Endodermal cell (in vitro differentiated cells): Measurements from ENCODE around the gene FAM241B. TPM values are rescaled to one million over a fixed set of nuclear protein-coding genes. Genes with fewer than 3 reads are reported as not detected.

Experiments used
- DNase-seq: peaks from one replicate; pipeline ENCODE4 v3.0.0-alpha.2; 2017
- H3K27ac ChIP-seq: 2 replicates; pipeline ENCODE4 v1.5.1; 2013; ENCODE audit warnings: mild to moderate bottlenecking, low read depth, low read length, moderate library complexity
- H3K27me3 ChIP-seq: 2 replicates; pipeline ENCODE4 v1.6.1; 2013; ENCODE audit warnings: mild to moderate bottlenecking, low read length, moderate library complexity; ENCODE audit not compliant: insufficient read depth, control insufficient read depth, poor library complexity, severe bottlenecking
- H3K36me3 ChIP-seq: 2 replicates; pipeline ENCODE4 v1.7.0; 2013; ENCODE audit warnings: mild to moderate bottlenecking, low read length, moderate library complexity; ENCODE audit not compliant: control insufficient read depth, insufficient read depth
- H3K4me1 ChIP-seq: one replicate; pipeline ENCODE4 v1.7.0; 2013; ENCODE audit warnings: low read length; ENCODE audit not compliant: control insufficient read depth, insufficient read depth
- H3K4me3 ChIP-seq: 2 replicates; pipeline ENCODE4 v1.5.1; 2013; ENCODE audit warnings: mild to moderate bottlenecking, low read length, moderate library complexity
- H3K9ac ChIP-seq: 2 replicates; pipeline ENCODE4 v1.6.1; 2013; ENCODE audit warnings: mild to moderate bottlenecking, low read length, moderate library complexity; ENCODE audit not compliant: poor library complexity, severe bottlenecking; ENCODE audit errors: extremely low read depth
- H3K9me3 ChIP-seq: 2 replicates; pipeline ENCODE4 v1.6.1; 2013; ENCODE audit warnings: mild to moderate bottlenecking, low read length, moderate library complexity; ENCODE audit not compliant: control insufficient read depth
- H3K27ac Mint-ChIP-seq: 2 replicates; pipeline ENCODE4 v1.8.0; 2020; ENCODE audit warnings: mixed read lengths
- H3K27me3 Mint-ChIP-seq: 2 replicates; pipeline ENCODE4 v1.8.0; 2021; ENCODE audit warnings: mild to moderate bottlenecking, mixed read lengths; ENCODE audit not compliant: insufficient read depth
- H3K36me3 Mint-ChIP-seq: 2 replicates; pipeline ENCODE4 v1.8.0; 2020; ENCODE audit warnings: low read depth, mixed read lengths
- H3K4me1 Mint-ChIP-seq: 2 replicates; pipeline ENCODE4 v1.8.0; 2020; ENCODE audit warnings: mixed read lengths
- H3K4me3 Mint-ChIP-seq: 2 replicates; pipeline ENCODE4 v1.8.0; 2020; ENCODE audit warnings: mild to moderate bottlenecking, moderate library complexity, mixed read lengths
- H3K9me3 Mint-ChIP-seq: 2 replicates; pipeline ENCODE4 v1.8.0; 2020; ENCODE audit warnings: mild to moderate bottlenecking, mixed read lengths
- CTCF ChIP-seq: fragments of 200-600 bp; sonication (generic); conservative IDR thresholded peaks from 2 replicates; pipeline ENCODE4 v1.5.0; 2021; ENCODE audit warnings: antibody characterized with exemption, mild to moderate bottlenecking
- WGBS, 2 experiments: methylation state at CpG; one replicate each; pipeline versions ENCODE4 v1.1.5 to v1.1.7; 2013; ENCODE audit warnings: missing lambda C conversion rate in 2 of 2, mixed read lengths in 1 of 2; ENCODE audit not compliant: insufficient coverage in 1 of 2, insufficient read length in 1 of 2; 5-methylcytosine and 5-hydroxymethylcytosine counted together
- total RNA-seq, 2 donors: library from RNA; stranded (reverse); fragmentation: NEBNext Ultra II Directional in 1 of 2; extraction: Animal tissue kit (Norgen Biotek cat#: 25700) in 1 of 2; gene quantifications; 2 replicates in 1 of 2; 3 replicates in 1 of 2; pipeline ENCODE4 v1.2.1, GENCODE V29; 2021

The FAM241B gene
- total RNA-seq, 2 donors from 2014 or later = 27.1 to 42.0 TPM

- no peak overlapping the region for H3K4me3 Mint-ChIP-seq
- no peak for DNase-seq
- H3K27me3 Mint-ChIP-seq = peaks cover 44% of the 10 kb centered on the region
- peaks cover 7% of the 10 kb centered on the region for H3K27me3 ChIP-seq
- H3K9me3 ChIP-seq = no peaks in the 10 kb centered on the region
- H3K9me3 Mint-ChIP-seq = no peaks in the 10 kb centered on the region
- H3K36me3 Mint-ChIP-seq = no peaks in the 10 kb centered on the region
- no peaks in the 10 kb centered on the region for H3K36me3 ChIP-seq
- H3K4me1 ChIP-seq = no peaks in the 10 kb centered on the region
- H3K4me1 Mint-ChIP-seq = no peaks in the 10 kb centered on the region
- TF ChIP-seq CTCF = no peak
- no peak overlapping the region for H3K9ac ChIP-seq
- H3K4me3 ChIP-seq = no peak overlapping the region
- 84 to 90% methylated on average over 4 of the region's 4 CpGs for WGBS, 2 experiments
- no peak overlapping the region for H3K27ac ChIP-seq
- H3K27ac Mint-ChIP-seq = no peak overlapping the region
Measured at GRCh38 chr10:69669409-69669808, 39.4 kb downstream of the FAM241B start.

- no peak for TF ChIP-seq CTCF
- Histone ChIP-seq H3K4me1 (no peaks in the 10 kb centered on the region), H3K9me3 (no peaks in the 10 kb centered on the region), H3K27me3 (peaks cover 7% of the 10 kb centered on the region), H3K36me3 (no peaks in the 10 kb centered on the region), H3K9ac (no peak overlapping the region), H3K27ac (no peak overlapping the region), H3K4me3 (no peak overlapping the region)
- no peaks in the 10 kb centered on the region for H3K4me1 Mint-ChIP-seq
- no peak overlapping the region for H3K4me3 Mint-ChIP-seq
- peaks cover 47% of the 10 kb centered on the region for H3K27me3 Mint-ChIP-seq
- no peak for DNase-seq
- no peaks in the 10 kb centered on the region for H3K36me3 Mint-ChIP-seq
- no peak overlapping the region for H3K27ac Mint-ChIP-seq
- no peaks in the 10 kb centered on the region for H3K9me3 Mint-ChIP-seq
- 93 to 94% methylated on average over 3 of the region's 3 CpGs for WGBS, 2 experiments
Measured at GRCh38 chr10:69673521-69673920, 43.5 kb downstream of the FAM241B start.

- peaks cover 41% of the 10 kb centered on the region for H3K27me3 Mint-ChIP-seq
- 79 to 100% methylated on average over 1 to 2 of the region's 2 CpGs for WGBS, 2 experiments
- H3K4me1 Mint-ChIP-seq = no peaks in the 10 kb centered on the region
- no peaks in the 10 kb centered on the region for H3K36me3 ChIP-seq
- H3K4me3 Mint-ChIP-seq = no peak overlapping the region
- no peak for TF ChIP-seq CTCF
- DNase-seq = no peak
- no peaks in the 10 kb centered on the region for H3K9me3 Mint-ChIP-seq
- peaks cover 5% of the 10 kb centered on the region for H3K27me3 ChIP-seq
- no peak overlapping the region for H3K4me3 ChIP-seq
- H3K27ac Mint-ChIP-seq = no peak overlapping the region
- no peak overlapping the region for H3K27ac ChIP-seq
- H3K9ac ChIP-seq = no peak overlapping the region
- no peaks in the 10 kb centered on the region for H3K36me3 Mint-ChIP-seq
- H3K4me1 ChIP-seq = no peaks in the 10 kb centered on the region
- no peaks in the 10 kb centered on the region for H3K9me3 ChIP-seq
Measured at GRCh38 chr10:69674786-69675185, 44.7 kb downstream of the FAM241B start.
